ENCODE results near the gene MUC3A.
"Not testable (repeated sequence)": the region's sequence is repeated elsewhere in the genome, so short reads cannot be mapped to it uniquely, and the experiment has no call there.

Gene MUC3A, protein sequence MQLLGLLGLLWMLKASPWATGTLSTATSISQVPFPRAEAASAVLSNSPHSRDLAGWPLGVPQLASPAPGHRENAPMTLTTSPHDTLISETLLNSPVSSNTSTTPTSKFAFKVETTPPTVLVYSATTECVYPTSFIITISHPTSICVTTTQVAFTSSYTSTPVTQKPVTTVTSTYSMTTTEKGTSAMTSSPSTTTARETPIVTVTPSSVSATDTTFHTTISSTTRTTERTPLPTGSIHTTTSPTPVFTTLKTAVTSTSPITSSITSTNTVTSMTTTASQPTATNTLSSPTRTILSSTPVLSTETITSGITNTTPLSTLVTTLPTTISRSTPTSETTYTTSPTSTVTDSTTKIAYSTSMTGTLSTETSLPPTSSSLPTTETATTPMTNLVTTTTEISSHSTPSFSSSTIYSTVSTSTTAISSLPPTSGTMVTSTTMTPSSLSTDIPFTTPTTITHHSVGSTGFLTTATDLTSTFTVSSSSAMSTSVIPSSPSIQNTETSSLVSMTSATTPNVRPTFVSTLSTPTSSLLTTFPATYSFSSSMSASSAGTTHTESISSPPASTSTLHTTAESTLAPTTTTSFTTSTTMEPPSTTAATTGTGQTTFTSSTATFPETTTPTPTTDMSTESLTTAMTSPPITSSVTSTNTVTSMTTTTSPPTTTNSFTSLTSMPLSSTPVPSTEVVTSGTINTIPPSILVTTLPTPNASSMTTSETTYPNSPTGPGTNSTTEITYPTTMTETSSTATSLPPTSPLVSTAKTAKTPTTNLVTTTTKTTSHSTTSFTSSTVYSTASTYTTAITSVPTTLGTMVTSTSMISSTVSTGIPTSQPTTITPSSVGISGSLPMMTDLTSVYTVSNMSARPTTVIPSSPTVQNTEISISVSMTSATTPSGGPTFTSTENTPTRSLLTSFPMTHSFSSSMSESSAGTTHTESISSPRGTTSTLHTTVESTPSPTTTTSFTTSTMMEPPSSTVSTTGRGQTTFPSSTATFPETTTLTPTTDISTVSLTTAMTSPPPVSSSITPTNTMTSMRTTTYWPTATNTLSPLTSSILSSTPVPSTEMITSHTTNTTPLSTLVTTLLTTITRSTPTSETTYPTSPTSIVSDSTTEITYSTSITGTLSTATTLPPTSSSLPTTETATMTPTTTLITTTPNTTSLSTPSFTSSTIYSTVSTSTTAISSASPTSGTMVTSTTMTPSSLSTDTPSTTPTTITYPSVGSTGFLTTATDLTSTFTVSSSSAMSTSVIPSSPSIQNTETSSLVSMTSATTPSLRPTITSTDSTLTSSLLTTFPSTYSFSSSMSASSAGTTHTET (N-terminal part only)

DNA sequence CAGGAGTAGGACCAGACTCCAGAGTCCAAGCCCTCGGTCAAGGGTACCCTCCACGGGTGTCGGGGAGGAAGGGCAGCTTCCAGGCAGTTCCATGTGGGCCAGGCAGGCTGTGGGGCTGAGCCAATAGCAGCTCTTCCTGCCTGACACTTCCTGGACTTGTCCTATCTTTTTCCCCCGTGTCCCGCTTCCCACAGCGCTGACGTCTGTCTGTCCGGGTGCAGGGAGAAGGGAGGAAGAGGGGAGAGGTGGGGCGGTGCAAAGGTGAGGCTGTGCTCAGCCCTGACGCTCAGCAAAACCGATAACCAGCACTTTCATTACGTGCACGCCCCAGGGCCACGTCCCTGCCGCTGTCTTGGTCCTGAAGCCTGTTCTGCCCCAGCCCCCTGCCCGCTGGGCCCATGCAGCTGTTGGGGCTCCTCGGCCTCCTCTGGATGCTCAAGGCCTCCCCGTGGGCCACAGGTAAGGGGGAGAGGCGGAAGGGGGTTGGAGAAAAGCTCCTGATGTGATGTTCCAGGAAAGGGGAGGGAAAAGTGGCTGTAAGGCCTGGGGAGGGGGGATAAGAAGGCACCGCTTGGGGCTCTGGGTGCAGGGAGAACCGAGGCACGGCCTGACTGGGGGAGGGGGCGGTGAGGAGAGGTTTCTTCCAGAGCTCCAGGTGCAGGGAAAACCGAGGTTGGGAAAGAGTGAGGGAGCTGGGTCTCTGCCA, at the start of gene MUC3A:
Gene MUC3A, plus strand, starts transcription at position 308 of the 706 bp plus-strand sequence. Its CDS starts 91 bp downstream, at position 399.
- DNase-seq (ENCODE audit: low spot score): no peak

DNA sequence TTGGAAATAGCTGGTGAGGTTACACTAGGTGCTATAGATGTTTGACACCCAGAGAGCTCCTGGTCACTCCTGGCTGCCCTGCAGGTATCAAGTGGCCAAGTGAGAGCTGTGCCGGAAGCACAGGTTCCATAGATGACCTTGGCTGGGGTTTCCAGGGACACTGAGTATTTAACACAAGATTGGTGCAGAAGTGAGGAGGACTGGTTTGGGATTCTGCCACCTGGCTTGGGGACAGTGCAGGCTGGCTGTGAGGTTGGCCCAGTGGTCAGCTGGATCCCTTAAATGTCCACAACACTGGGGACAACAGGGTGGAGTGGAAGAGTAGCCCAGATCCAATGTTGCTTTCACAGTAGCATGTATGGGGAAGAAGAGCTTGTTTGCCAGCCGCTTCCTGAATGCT, 48.4 kb upstream of the MUC3A start:
- DNase-seq (ENCODE audit: low spot score): no peak

DNA sequence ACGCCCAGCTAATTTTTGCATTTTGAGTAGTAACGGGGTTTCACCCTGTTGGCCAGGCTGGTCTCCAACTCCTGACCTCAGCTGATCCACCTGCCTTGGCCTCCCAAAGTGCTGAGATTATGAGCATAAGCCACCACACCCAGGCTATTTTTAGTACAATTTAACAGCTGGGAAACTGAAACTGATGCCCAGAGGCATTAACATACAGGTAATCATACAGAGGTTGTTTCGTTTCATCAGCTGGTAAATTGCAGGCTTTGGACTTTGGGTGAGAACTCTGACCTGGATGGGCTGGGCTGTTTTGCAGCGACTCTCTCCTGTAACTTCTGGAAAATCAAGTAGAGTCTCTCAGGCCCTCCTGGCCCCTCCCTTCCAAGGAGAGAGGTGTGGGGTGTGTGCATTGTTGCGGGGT, 47.4 kb upstream of the MUC3A start:
- DNase-seq (ENCODE audit: low spot score): no peak

DNA sequence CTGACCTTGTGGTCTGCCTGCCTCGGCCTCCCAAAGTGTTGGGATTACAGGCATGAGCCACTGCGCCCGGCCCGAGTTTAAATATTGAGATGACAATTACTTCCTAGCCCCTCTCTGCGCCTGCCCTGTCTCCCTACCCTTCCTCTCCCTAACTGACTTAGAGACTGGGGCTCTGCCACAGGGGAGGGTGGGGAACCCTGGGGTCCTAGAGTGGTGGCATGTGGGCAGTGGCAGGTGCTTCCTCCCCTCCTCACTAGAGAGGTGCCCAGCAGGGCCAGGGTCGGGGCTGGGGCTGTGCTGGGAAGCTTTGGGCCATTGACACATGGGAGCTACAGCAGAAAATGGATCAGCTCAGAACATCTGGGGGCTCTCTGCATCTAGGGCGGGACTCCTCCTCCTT, 46.7 kb upstream of the MUC3A start:
- DNase-seq (ENCODE audit: low spot score): no peak

DNA sequence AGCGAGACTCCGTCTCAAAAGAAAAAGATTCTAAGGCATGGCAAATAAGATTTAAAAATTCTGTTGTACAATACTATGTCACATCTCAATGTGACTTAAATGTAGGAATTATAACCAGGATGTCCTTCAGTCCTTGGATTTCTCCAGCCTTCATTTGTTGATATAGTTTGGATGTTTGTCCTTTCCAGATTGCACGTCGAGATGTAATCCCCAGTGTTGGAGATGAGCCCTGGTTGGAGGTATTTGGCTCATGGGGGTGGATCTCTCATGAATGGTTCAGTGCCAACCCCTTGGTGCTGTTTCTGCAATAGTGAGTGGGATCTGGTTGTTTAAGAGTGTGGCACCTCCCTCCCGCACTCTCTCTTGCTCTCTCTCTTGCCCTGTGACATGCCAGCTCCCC, 40.8 kb upstream of the MUC3A start:
- DNase-seq (ENCODE audit: low spot score): no peak

DNA sequence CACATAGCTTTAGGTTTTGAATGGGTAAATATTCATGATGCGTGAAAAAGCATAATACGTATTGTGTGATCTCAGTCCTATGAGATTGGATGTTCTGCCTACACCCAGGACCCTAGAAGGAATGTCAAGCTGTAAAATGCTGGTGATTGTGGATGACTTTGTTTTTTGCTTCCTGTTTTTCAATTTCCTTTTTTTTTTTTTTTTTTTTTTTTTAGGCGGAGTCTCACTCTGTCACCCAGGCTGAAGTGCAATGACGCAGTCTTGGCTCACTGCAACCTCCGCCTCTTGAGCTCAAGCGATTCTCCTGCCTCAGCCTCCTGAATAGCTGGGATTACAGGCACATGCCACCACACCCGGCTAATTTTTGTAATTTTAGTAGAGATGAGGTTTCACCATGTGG, 38.9 kb upstream of the MUC3A start:
- not testable (repeated sequence) for DNase-seq (ENCODE audit: low spot score)

DNA sequence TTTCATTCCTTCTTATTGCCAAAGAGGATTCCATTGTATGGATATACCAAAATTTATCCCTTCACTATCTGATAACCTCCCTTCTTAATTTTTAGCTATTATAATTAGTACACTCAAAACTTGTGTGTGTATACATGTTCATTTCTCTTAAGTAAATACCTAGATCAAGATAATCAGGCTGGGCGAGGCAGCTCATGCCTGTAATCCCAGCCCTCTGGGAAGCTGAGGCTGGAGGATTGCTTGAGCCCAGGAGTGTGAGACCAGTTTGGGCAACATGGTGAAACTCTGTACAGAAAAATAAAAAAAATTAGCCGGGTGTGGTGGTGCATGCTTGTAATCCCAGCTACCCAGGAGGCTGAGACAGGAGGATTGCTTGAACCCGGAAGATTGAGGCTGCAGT, 37.9 kb upstream of the MUC3A start:
- no peak for DNase-seq (ENCODE audit: low spot score)

DNA sequence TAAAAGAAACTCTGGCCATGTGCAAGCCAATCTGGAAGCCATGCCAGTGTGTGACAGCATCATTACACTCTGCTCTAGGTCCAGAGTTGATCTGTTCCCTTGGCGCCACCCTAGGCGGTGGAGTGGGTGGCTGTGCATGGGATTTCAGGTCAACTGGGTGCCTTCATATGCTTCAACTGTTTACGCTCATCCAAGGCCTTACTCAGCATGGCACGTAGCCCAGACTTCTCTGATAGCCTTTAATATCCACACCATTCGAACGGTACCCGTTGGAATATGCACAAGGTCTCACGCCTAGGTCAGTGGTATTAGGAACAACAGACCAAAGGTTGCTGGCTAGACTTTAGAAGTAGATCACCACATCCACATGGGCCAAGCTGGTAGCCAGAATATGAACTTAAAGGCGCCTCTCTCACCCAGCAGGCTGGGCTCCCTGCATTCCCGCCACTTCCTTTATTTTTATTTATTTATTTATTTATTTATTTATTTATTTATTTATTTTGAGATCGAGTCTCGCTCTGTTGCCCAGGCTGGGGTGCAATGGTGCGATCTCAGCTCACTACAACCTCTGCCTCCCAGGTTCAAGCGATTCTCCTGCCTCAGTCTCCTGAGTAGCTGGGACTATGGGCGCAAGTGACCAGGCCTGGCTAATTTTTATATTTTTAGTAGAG, 35.0 kb upstream of the MUC3A start:
- DNase-seq (ENCODE audit: low spot score): no peak

DNA sequence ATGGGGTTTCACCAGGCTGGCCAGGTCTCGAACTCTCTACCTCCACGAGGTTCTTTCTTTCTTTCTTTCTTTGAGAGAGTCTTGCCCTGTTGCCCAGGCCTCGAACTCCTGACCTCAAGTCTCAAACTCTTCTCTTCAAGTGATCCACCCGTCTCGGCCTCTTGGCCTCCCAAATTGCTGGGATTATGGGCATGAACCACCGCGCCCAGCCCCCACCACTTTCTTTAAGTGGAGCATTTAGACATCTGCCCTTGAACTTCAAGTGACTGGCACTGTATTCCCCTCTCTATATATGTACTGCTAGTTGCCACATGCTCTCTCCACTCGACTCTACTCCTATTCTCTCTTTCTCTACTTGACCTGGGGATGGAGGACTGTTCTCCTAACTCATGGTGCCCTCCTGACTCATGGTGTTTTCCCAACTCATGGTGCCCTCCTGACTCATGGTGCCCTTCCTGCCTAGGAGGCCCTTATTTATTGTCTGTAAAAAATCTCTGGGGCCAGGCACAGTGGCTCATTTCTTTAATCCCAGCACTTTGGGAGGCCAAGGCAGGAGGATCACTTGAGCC, 34.4 kb upstream of the MUC3A start:
- DNase-seq (ENCODE audit: low spot score): no peak

DNA sequence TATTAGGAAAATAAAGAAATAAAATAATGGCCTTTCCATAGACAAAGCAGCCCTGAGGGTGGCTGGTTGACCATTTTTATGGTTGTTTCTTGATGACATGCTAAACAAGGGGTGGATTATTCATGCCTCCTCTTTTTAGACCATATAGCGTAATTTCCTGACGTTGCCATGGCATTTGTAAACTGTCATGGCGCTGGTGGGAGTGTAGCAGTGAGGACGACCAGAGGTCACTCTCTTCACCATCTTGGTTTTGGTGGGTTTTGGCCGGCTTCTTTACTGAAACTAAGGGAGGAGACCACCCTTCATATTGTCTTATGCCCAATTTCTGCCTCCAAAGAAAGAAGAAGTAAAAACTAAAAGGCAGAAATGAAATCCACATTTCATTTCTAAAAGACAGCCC, 30.0 kb upstream of the MUC3A start:
- DNase-seq (ENCODE audit: low spot score): not testable (repeated sequence)

DNA sequence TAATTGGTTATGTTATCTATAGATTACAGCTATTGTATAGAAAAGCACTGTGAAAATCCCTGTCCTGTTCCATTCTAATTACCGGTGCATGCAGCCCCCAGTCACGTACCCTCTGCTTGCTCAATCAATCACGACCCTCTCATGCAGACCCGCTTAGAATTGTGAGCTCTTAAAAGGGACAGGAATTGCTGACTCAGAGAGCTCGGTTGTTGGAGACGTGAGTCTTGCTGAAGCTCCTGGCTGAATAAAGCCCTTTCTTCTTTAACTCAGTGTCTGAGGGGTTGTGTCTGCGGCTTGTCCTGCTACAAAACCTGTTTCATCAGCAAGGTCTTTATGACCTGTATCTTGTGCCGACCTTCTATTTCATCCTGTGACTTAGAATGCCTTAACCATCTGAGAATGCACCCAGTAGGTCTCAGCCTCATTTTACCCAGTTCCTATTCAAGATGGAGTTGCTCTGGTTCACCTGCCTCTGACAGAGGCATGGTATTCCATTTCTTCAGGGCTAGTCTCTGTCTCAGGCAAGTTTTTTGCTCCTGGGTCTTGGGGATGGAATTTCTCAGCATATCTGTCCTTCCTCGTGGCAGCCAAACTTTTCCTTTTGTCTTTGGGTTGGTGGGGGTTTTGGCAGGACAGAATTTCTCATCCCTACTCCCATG, 29.4 kb upstream of the MUC3A start:
- DNase-seq (ENCODE audit: low spot score): not testable (repeated sequence)

DNA sequence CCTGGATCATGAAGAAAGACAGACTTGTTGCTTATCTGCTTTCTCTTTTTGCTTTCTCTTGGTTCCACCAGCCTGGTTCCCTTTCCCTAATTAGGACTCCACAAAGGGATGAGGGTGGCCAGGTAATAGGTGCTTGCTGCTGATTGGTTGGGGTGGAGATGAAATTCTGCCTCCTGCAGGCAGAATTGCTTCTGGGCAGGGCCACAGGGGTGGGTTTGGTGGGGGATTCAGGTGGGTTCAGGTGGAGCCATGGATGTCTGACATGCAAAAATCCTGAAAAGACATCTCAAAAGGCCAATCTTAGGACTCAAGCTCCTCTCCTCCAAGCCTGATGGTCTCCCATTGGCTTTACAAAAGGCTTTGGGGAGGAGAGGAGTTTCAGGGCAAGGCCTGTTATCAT, 28.3 kb upstream of the MUC3A start:
- no peak for DNase-seq (ENCODE audit: low spot score)

DNA sequence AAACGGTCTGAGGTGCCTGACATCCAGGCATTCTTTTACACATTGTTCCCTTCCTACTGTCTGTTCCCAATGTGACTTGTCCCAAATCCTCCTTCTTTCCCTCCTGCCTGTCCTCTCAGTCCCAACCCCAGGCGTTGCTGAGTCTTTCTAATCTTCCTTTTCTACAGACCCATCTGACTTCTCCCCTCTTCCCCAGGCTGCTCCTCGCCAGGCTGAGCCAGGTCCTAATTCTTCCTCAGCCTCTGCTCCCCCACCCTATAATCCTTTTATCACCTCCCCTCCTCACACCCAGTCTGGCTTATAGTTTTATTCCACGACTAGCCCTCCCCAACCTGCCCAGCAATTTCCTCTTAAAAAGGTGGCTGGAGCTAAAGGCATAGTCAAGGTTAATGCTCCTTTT, 25.7 kb upstream of the MUC3A start:
- not testable (repeated sequence) for DNase-seq (ENCODE audit: low spot score)

DNA sequence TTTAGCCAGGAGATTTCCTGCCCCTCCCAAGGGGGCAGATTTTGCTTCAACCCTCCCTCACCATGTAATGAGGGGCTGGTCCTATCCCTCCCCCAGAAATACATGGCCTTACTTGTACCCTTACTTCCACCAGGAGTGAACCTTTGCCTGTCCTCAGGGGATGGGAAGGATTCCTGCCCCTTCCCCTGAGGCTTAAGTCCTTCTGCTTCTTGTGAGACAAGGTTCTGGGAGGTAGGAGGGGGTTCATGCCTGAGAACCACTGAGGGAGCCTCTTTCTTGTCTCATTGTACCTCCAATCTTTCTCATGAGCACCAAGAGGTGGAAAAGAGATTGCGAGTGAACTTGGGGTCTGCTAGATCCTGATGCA, 19.5 kb upstream of the MUC3A start:
- DNase-seq (ENCODE audit: low spot score): no peak

DNA sequence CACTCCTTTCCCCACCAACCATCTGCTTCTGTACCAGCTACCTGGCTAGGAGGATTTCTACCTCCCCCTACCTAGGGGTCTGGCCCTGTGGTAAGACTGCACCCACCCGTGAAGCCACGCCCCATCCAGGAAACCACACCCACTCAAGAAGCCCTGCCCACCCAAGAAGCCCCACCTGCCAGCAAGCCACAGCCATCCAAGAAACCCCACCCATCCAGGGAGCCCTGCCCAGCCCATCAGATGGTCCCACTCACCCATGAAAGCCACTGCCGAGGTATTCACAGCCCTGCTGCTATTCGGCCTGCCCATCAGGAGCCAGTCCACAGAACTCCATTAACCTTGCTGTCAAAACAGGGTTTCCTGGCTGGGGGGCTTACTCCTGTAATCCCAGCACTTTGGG, 15.6 kb upstream of the MUC3A start:
- DNase-seq (ENCODE audit: low spot score): no peak

DNA sequence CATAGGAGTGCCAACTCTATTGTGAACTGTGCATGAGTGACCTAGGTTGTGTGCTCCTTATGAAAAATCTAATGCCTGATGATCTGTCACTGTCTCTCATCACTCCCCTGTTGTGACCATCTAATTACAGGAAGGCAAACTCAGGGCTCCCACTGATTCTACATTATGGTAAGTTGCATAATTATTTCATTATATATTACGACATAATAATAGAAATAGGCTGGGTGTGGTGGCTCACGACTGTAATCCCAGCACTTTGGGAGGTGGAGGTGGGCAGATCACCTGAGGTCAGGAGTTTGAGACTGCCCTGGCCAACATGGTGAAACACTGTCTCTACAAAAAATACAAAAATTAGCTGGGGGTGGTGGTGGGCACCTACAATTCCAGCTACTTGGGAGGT, 14.0 kb upstream of the MUC3A start:
- not testable (repeated sequence) for DNase-seq (ENCODE audit: low spot score)

DNA sequence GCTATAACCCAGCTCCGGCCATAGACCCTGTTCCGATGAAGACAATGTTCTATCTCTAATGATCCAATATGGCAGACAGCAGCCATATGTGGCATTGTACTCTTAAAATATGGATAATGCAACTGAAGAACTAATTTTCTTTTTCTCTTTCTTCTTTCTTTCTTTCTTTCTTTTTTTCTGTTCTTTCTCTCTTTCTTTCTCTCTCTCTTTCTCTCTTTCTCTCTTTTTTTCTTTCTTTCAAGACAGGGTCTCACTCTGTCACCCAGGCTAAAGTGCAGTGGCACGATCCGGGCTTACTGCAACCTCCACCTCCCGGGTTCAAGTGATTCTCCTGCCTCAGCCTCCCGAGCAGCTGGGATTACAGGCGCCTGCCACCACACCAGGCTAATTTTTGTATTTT, 13.2 kb upstream of the MUC3A start:
- DNase-seq (ENCODE audit: low spot score): not testable (repeated sequence)

DNA sequence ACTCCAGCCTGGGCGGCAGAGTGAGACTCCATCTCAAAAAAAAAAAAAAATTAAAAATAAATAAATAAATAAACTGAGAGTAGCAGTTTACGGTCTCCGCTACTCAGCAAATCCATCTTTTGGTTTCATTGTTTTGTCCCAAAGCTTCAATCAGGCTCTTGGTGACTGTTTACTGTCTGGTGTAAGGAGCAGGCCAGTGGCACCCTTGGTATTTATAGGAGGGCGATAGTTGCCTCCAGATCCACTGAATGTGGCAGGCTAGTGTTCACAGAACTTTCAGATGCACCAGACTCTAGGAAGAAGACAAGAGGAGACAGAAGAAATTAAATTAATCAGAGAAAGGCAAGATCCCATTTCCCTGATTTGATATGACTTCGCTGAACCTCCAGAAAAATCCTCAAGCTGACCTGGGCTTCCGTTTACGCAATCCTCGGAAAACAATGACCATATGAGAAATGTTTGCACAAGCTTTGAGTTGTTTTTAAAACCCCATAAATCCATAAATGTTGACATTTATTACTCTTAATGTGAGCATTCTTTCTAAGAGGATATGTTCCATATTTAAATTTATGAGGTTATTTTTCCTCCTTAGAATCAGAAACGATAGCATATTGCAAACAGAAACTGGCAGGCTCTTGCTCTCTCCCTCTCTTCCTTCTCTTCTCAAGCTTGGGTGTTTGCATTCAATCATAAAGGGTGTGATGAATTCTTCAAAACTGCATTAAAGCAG, 7.1 kb upstream of the MUC3A start:
- DNase-seq (ENCODE audit: low spot score): no peak

DNA sequence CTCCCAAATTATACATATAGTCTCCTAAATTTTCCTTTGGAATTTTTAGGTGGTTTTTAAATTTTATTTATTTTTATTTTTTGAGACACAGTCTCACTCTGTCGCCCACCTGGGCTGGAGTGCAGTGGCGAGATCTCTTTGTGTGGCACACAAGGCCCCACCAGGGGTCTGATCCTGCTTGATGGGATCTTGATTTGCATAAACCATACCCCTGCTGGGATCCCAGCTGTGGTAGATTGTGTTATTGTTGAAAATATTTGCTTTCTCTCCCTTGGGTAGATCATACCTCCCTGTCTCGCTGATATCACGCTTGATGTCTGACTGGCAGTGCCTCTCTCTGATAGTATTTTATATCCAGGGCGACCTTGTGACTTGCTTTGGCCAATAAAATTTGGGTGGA, 5.6 kb upstream of the MUC3A start:
- no peak for DNase-seq (ENCODE audit: low spot score)

DNA sequence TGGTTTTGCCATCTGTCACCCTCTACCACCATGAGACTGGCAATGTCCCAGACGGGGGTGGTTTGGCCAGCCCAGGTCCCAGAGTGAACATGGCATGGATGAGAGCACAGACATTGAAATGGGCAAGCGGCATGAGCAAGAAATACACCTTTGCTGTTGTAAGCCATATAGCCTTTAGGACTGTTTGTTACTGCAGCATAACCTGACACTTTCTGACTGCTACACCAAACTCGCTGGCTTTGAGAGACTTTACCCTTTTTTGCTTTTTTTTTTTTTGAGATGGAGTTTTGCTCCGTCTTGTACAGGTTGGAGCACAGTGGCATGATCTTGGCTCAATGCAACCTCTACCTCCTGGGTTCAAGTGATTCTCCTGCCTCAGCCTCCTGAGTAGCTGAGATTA, 5.2 kb upstream of the MUC3A start:
- DNase-seq (ENCODE audit: low spot score): no peak

Data from CD4-positive, alpha-beta T cell treated with Interleukin-6 at 100 ng/mL for 8 hours (primary cell).